ENCODE data around the gene ALOX5. TPM values are rescaled to one million over a fixed set of nuclear protein-coding genes. Genes with fewer than 3 reads are reported as not detected.

Gene ALOX5
- total RNA-seq, 1 experiment from 2014 or later = 3.4 TPM

GRCh38 chr10:45471059-45471458, 97.0 kb downstream of the ALOX5 start:
- ChIA-PET POLR2A (no interaction called here), CTCF (no interaction called here)
- ATAC-seq (no peak), DNase-seq (ENCODE audit: low spot score) (no peak)
- Mint-ChIP-seq H3K27ac (no peak overlapping the region), H3K27me3 (ENCODE audit: low read depth) (no peaks in the 10 kb centered on the region), H3K9me3 (no peaks in the 10 kb centered on the region), H3K4me3 (no peak overlapping the region), H3K36me3 (no peaks in the 10 kb centered on the region), H3K4me1 (peaks cover 41% of the 10 kb centered on the region)
- no peak for TF ChIP-seq CREB1 (CRISPR knock-in tag; IDR thresholded peaks at IDR 0.05)
- TF ChIP-seq OVOL2 (CRISPR knock-in tag; IDR thresholded peaks at IDR 0.05; ENCODE audit: borderline replicate concordance) = no peak
- TF ChIP-seq NR3C1 (CRISPR knock-in tag; conservative IDR thresholded peaks at IDR 0.05; ENCODE audit: low read depth) = no peak
- no peak for TF ChIP-seq ZNF512 (CRISPR knock-in tag; IDR thresholded peaks at IDR 0.05; ENCODE audit: borderline replicate concordance)
- no peak for TF ChIP-seq TEAD1 (CRISPR knock-in tag; IDR thresholded peaks at IDR 0.05)
- TF ChIP-seq, protein P1, sequence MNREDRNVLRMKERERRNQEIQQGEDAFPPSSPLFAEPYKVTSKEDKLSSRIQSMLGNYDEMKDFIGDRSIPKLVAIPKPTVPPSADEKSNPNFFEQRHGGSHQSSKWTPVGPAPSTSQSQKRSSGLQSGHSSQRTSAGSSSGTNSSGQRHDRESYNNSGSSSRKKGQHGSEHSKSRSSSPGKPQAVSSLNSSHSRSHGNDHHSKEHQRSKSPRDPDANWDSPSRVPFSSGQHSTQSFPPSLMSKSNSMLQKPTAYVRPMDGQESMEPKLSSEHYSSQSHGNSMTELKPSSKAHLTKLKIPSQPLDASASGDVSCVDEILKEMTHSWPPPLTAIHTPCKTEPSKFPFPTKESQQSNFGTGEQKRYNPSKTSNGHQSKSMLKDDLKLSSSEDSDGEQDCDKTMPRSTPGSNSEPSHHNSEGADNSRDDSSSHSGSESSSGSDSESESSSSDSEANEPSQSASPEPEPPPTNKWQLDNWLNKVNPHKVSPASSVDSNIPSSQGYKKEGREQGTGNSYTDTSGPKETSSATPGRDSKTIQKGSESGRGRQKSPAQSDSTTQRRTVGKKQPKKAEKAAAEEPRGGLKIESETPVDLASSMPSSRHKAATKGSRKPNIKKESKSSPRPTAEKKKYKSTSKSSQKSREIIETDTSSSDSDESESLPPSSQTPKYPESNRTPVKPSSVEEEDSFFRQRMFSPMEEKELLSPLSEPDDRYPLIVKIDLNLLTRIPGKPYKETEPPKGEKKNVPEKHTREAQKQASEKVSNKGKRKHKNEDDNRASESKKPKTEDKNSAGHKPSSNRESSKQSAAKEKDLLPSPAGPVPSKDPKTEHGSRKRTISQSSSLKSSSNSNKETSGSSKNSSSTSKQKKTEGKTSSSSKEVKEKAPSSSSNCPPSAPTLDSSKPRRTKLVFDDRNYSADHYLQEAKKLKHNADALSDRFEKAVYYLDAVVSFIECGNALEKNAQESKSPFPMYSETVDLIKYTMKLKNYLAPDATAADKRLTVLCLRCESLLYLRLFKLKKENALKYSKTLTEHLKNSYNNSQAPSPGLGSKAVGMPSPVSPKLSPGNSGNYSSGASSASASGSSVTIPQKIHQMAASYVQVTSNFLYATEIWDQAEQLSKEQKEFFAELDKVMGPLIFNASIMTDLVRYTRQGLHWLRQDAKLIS (CRISPR knock-in tag; IDR thresholded peaks at IDR 0.05; ENCODE audit: borderline replicate concordance) = no peak
- TF ChIP-seq TP53 (CRISPR knock-in tag; IDR thresholded peaks at IDR 0.05) = no peak

DNA sequence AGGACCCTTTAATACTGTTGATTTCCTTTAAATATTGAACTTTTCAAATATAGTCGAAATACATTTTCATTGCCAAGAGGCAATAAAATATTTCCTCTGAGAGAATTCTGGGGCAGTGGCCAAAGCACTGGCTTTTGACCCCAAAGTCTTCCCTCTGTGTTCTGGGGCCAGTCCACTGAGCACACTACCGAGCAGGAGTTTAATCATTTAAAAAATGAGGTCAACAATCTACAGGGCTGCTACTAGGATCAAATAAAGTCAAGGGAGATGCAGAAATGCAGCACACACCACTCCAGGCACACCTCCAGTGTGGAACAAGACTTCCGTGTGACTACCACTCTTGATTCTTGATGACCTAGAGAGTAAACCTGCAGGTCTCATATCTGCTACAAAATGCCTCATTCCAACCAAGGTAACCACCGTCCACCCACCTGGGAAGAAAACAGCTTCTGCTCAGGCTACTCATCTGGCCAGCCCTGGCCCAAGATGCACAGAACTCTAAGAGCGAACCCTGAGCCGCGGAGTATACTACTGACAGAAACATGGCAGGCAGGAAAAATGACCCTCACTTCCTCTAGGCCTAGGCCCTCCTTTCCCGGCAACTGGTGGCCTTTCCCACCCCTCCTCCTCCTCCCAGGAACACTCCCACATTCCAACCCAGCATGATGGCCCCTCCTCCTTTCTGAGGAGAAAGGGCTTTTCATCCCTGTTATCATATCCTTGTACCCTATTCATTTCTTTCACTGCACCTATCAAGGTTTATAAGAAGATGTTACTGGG, 97.7 kb downstream of the ALOX5 start:
- Mint-ChIP-seq H3K4me3 (no peak overlapping the region), H3K4me1 (peaks cover 41% of the 10 kb centered on the region), H3K36me3 (no peaks in the 10 kb centered on the region), H3K9me3 (no peaks in the 10 kb centered on the region), H3K27me3 (ENCODE audit: low read depth) (no peaks in the 10 kb centered on the region), H3K27ac (peak overlapping the region; percentile 87)
- peak; percentile 92 for ATAC-seq
- ChIA-PET CTCF (no interaction called here), POLR2A (no interaction called here)
- DNase-seq (ENCODE audit: low spot score) = peak; percentile 51
- TF ChIP-seq ATF2 (CRISPR knock-in tag; IDR thresholded peaks at IDR 0.05; ENCODE audit: borderline replicate concordance, low read depth) = no peak
- 0 out of 2 replicates have a peak, but pooled peaks have one; percentile 17 for TF ChIP-seq SP1 (CRISPR knock-in tag; conservative IDR thresholded peaks at IDR 0.05)
- peak; percentile 73; the same call in 1 of the 2 replicates for TF ChIP-seq ETV6 (CRISPR knock-in tag; IDR thresholded peaks at IDR 0.05)
- no peak for TF ChIP-seq ATF3 (CRISPR knock-in tag; conservative IDR thresholded peaks at IDR 0.05)
- TF ChIP-seq GRHL2 (CRISPR knock-in tag; IDR thresholded peaks at IDR 0.05; ENCODE audit: insufficient replicate concordance, severe bottlenecking) = no peak
- TF ChIP-seq, protein P1 (CRISPR knock-in tag; IDR thresholded peaks at IDR 0.05; ENCODE audit: borderline replicate concordance) = no peak
- no peak for TF ChIP-seq NFYB (CRISPR knock-in tag; conservative IDR thresholded peaks at IDR 0.05; ENCODE audit: low read depth)
- TF ChIP-seq, protein P2, sequence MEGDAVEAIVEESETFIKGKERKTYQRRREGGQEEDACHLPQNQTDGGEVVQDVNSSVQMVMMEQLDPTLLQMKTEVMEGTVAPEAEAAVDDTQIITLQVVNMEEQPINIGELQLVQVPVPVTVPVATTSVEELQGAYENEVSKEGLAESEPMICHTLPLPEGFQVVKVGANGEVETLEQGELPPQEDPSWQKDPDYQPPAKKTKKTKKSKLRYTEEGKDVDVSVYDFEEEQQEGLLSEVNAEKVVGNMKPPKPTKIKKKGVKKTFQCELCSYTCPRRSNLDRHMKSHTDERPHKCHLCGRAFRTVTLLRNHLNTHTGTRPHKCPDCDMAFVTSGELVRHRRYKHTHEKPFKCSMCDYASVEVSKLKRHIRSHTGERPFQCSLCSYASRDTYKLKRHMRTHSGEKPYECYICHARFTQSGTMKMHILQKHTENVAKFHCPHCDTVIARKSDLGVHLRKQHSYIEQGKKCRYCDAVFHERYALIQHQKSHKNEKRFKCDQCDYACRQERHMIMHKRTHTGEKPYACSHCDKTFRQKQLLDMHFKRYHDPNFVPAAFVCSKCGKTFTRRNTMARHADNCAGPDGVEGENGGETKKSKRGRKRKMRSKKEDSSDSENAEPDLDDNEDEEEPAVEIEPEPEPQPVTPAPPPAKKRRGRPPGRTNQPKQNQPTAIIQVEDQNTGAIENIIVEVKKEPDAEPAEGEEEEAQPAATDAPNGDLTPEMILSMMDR (IDR thresholded peaks at IDR 0.05) = no peak
- no peak for TF ChIP-seq FOXP4 (CRISPR knock-in tag; IDR thresholded peaks at IDR 0.05)

Measured in WTC11 (cell line).